ENCODE results near the gene CHRM4.

CHRM4 gene

DNA sequence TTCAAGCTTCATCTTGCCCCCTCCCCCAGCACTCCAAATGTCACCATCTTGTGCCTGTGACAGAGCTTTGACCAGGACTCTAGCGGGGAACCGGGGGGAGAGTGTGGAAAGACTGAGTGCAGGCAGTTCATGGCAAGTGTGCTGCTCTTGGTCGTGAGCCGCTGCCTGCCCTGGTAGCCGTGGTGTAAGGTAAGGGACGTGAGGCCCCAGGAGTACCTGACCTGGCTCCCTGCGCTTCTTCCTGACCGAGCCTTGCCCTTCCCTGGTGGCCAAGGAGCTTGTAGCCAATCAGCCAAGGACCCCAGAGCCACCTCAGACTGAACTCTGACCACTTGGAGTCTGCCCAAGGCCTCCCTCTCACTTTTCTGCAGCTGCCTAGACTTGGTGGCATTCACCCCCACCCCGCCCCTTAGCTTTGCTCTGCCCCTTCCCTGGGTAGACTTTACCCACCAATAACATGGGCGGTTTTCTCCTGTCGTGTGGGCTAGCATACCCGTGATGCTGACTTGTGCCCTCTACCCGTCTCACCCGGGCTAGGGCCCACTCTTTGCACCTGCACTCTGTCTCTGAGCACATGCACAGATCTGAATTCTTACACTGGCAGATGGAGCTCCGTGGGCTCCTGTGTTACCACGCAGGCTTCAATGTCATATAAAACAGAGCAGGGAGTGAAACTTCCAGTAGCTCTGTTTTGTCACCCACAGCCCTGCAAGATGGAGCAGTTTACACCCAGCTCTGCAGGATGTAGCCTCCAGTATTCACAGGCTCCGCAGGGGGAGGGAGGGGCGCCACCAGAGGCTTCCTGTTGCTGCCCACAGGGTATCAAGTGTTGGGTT is 42.8 kb downstream of the CHRM4 start:
- FAIRE-seq: no peak
- TF ChIP-seq POLR2A (IDR thresholded peaks at IDR 0.05; ENCODE audit: low read depth, low read length) (no peak), TAF1 (IDR thresholded peaks at IDR 0.05; ENCODE audit: borderline replicate concordance, low read depth, low read length) (no peak), POLR2AphosphoS5 (IDR thresholded peaks at IDR 0.05; ENCODE audit: low read depth, low read length) (no peak)
- DNase-seq (ENCODE audit: insufficient read length): no peak

- DNase-seq (ENCODE audit: insufficient read length): no peak
- no peak for FAIRE-seq
- TF ChIP-seq TAF1 (IDR thresholded peaks at IDR 0.05; ENCODE audit: borderline replicate concordance, low read depth, low read length): no peak
- TF ChIP-seq POLR2AphosphoS5 (IDR thresholded peaks at IDR 0.05; ENCODE audit: low read depth, low read length): no peak
- TF ChIP-seq POLR2A (IDR thresholded peaks at IDR 0.05; ENCODE audit: low read depth, low read length): no peak
Measured at GRCh38 chr11:46347637-46348311, 43.8 kb downstream of the CHRM4 start.

GRCh38 chr11:46346886-46347636 is 44.5 kb downstream of the CHRM4 start, which contains the start of gene DGKZ:
TSS of gene DGKZ (plus strand) at chr11:46347463. CDS start at chr11:46347660, 197 bp downstream.
- peak; percentile 99 for FAIRE-seq

DNA sequence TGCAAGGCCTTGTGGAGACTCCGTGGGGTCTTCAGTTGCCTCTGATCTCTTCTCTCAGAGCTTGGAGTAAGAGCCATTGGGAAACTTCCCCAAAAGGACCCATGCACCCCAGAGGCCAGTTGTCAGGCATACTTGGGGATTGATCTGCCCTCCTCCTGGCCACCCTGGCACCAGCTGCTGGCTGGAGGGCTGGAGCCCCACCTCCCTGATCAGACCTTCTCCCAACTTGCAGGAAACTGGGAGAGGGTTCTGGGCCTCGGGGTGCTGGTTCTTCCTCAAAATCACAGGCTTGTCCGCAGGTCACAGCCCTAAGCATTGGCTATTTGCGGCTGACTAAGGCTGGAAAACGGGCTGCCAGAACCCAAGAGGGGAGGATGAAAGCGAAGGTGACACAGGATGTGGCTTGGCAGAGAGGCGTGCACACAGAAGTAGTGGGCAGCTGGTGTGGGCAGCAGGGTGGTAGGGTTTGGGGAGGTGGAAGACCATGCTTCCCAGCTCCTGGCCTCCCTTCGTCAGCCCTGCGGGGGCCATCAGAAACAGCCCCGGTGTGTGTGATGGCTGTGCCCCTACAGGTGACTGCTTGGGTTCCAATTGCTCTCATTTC is 45.6 kb downstream of the CHRM4 start:
- no peak for DNase-seq (ENCODE audit: insufficient read length)
- TF ChIP-seq POLR2AphosphoS5 (IDR thresholded peaks at IDR 0.05; ENCODE audit: low read depth, low read length) (no peak), POLR2A (IDR thresholded peaks at IDR 0.05; ENCODE audit: low read depth, low read length) (no peak), TAF1 (IDR thresholded peaks at IDR 0.05; ENCODE audit: borderline replicate concordance, low read depth, low read length) (no peak)
- peak; percentile 46 for FAIRE-seq

More at GRCh38 chr11:46346886-46347636, 44.5 kb downstream of the CHRM4 start, which contains the start of gene DGKZ:
- peak; percentile 92 for DNase-seq (ENCODE audit: insufficient read length)
- 0 out of 2 replicates have a peak, but pooled peaks have one; percentile 15 for TF ChIP-seq TAF1 (IDR thresholded peaks at IDR 0.05; ENCODE audit: borderline replicate concordance, low read depth, low read length)
- TF ChIP-seq POLR2A (IDR thresholded peaks at IDR 0.05; ENCODE audit: low read depth, low read length): peak; percentile 64; the same call in 1 of the 2 replicates
- no peak for TF ChIP-seq POLR2AphosphoS5 (IDR thresholded peaks at IDR 0.05; ENCODE audit: low read depth, low read length)

- FAIRE-seq (peak; percentile 38), DNase-seq (ENCODE audit: insufficient read length) (no peak)
- no peak for TF ChIP-seq POLR2AphosphoS5 (IDR thresholded peaks at IDR 0.05; ENCODE audit: low read depth, low read length)
- no peak for TF ChIP-seq POLR2A (IDR thresholded peaks at IDR 0.05; ENCODE audit: low read depth, low read length)
- TF ChIP-seq TAF1 (IDR thresholded peaks at IDR 0.05; ENCODE audit: borderline replicate concordance, low read depth, low read length): no peak
Measured at GRCh38 chr11:46345131-46345597, 46.4 kb downstream of the CHRM4 start.

GRCh38 chr11:46343520-46343919 is 48.1 kb downstream of the CHRM4 start:
- TF ChIP-seq POLR2A (IDR thresholded peaks at IDR 0.05; ENCODE audit: low read depth, low read length) (no peak), TAF1 (IDR thresholded peaks at IDR 0.05; ENCODE audit: borderline replicate concordance, low read depth, low read length) (no peak), POLR2AphosphoS5 (IDR thresholded peaks at IDR 0.05; ENCODE audit: low read depth, low read length) (no peak)
- no peak for DNase-seq (ENCODE audit: insufficient read length)
- FAIRE-seq: no peak

- DNase-seq (ENCODE audit: insufficient read length) (no peak), FAIRE-seq (no peak)
- TF ChIP-seq POLR2A (IDR thresholded peaks at IDR 0.05; ENCODE audit: low read depth, low read length) (no peak), TAF1 (IDR thresholded peaks at IDR 0.05; ENCODE audit: borderline replicate concordance, low read depth, low read length) (no peak), POLR2AphosphoS5 (IDR thresholded peaks at IDR 0.05; ENCODE audit: low read depth, low read length) (no peak)
Measured at GRCh38 chr11:46342239-46342638, 49.3 kb downstream of the CHRM4 start.

GRCh38 chr11:46341454-46341853 is 50.1 kb downstream of the CHRM4 start:
- FAIRE-seq: no peak
- no peak for DNase-seq (ENCODE audit: insufficient read length)
- TF ChIP-seq POLR2AphosphoS5 (IDR thresholded peaks at IDR 0.05; ENCODE audit: low read depth, low read length): no peak
- TF ChIP-seq POLR2A (IDR thresholded peaks at IDR 0.05; ENCODE audit: low read depth, low read length): no peak
- TF ChIP-seq TAF1 (IDR thresholded peaks at IDR 0.05; ENCODE audit: borderline replicate concordance, low read depth, low read length): no peak

DNA sequence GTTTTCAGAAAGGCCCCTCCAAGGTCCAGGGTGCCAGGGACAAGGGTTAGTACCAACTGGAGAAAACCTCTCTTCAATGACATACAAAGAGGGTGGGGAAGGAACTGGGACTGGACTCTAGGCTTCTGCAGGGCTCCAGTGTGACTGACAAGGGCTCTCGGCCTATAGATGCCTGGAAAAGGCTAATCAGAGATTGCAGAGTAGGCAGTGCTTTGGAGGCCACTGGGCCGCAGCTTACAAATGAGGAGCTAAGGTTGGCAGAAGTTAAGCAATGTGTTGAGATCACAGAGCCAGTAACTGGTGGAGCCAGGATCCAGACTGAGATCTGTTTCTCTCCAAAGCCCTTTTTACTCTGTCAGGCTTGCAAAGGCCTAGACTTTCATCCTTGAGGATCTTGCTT is 51.8 kb downstream of the CHRM4 start:
- DNase-seq (ENCODE audit: insufficient read length): no peak
- no peak for TF ChIP-seq TAF1 (IDR thresholded peaks at IDR 0.05; ENCODE audit: borderline replicate concordance, low read depth, low read length)
- TF ChIP-seq POLR2A (IDR thresholded peaks at IDR 0.05; ENCODE audit: low read depth, low read length): no peak
- TF ChIP-seq POLR2AphosphoS5 (IDR thresholded peaks at IDR 0.05; ENCODE audit: low read depth, low read length): no peak
- FAIRE-seq: no peak

GRCh38 chr11:46338988-46339666 is 52.4 kb downstream of the CHRM4 start:
- FAIRE-seq: no peak
- no peak for DNase-seq (ENCODE audit: insufficient read length)
- TF ChIP-seq POLR2A (IDR thresholded peaks at IDR 0.05; ENCODE audit: low read depth, low read length): no peak

Measured in GM12892 (cell line).